Suprapubic skin (tissue), 4 donors: ENCODE measurements around the gene MRLN.

Experiments used
- CTCF ChIP-seq, 2 donors: fragments of 200-600 bp in 1 of 2; fragments of 450-650 bp in 1 of 2; sonication (generic) in 1 of 2; IDR thresholded peaks; one replicate each; pipeline ENCODE4 v1.5.1; 2016 to 2019; ENCODE audit warnings: antibody characterized with exemption in 2 of 2, mild to moderate bottlenecking in 1 of 2, moderate library complexity in 1 of 2
- EP300 ChIP-seq: sonication (generic); formaldehyde crosslinking; IDR thresholded peaks from one replicate; pipeline ENCODE4 v1.6.1; 2017; ENCODE audit warnings: antibody characterized with exemption
- POLR2A ChIP-seq, 2 donors: fragments of 450-650 bp; IDR thresholded peaks; one replicate each; pipeline ENCODE4 v1.6.1; 2017; ENCODE audit warnings: antibody characterized with exemption in 2 of 2, mild to moderate bottlenecking in 2 of 2, moderate library complexity in 2 of 2
- POLR2AphosphoS5 ChIP-seq, 3 donors: sonication (generic); formaldehyde crosslinking; IDR thresholded peaks; one replicate each; pipeline ENCODE4 v1.6.1; 2017; ENCODE audit warnings: antibody characterized with exemption in 3 of 3

- TF ChIP-seq CTCF (IDR thresholded peaks at IDR 0.05) (no peak), POLR2A (IDR thresholded peaks at IDR 0.05) (no peak), POLR2AphosphoS5 (IDR thresholded peaks at IDR 0.05) (no peak), EP300 (no peak)
Measured at GRCh38 chr10:59706851-59707797, 46.1 kb downstream of the MRLN start.
